Stimulated activated CD4-positive, alpha-beta T cell treated with anti-CD3 and anti-CD28 coated beads, TNF-alpha, amount 100 ng/mL, for 1 hour (primary cell): ENCODE data around the gene NME1.
"Not testable (repeated sequence)": the region's sequence is repeated elsewhere in the genome, so short reads cannot be mapped to it uniquely, and the experiment has no call there.

Source experiments
- DNase-seq, 3 donors: peaks; one replicate each; pipeline ENCODE4 v3.0.0-alpha.2; 2020; ENCODE audit warnings: low read depth in 3 of 3, low spot score in 1 of 3

Gene NME1

DNA sequence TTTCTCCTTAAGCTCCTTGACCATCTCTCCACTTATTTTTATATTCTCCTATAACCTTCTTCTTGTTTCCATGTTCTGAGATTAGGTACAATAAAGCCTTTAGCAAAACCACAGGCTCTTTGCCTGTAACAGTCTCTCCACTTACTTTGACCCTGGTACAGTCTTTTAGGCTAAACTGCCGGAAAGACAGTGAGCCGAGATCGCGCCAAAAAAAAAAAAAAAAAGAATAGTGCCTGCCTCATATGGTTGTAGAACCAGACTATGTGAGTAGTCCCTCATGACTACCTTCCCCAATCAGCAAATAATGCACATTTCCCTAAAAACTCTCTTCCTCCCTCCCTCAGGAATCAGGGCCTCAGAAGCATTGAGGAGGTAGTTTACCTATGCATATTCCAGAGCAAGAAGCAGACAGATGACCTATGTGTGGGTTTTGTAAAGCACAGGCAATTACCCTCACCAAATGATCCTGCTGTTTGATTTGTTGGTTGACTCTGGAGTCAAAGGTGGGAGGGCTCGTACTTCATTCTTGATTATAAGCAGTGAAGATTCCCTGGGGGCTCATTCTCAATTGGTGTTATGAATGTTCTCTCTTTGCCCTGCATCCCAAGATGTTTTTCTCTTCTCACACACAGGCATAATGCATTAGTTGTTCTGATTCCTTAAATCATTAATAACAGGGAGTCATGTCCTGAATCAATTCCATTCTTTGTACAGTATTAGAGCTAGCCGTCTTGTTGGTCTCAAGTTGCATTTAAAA is 8.9 kb upstream of the NME1 start:
- DNase-seq = no peak

DNA sequence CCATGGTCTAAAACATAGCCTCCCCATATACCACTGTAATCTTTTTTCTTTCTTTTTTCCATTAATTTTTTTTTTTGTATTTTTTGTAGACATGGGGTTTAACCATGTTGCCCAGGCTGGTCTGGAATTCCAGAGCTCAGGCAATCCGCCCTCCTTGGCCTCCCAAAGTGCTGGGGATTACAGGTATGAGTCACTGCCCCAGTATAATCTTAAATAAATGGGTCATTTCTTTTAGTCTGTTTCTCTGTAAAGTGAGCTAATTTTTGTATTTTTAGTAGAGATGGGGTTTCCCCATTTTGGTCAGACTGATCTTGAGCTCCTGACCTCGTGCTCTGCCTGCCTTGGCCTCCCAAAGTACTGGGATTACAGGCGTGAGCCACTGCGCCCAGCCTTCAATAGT is 5.7 kb upstream of the NME1 start:
- DNase-seq = no peak

- no peak for DNase-seq
Measured at GRCh38 chr17:51149163-51149562, 4.2 kb upstream of the NME1 start.

- no peak for DNase-seq
Measured at GRCh38 chr17:51150932-51151331, 2.4 kb upstream of the NME1 start.

- no peak for DNase-seq
Measured at GRCh38 chr17:51152766-51153209, 571 bp upstream of the NME1 start.

GRCh38 chr17:51154176-51154575 is 817 bp downstream of the NME1 start:
- DNase-seq = no peak

- no peak for DNase-seq
Measured at GRCh38 chr17:51155416-51155815, 2.1 kb downstream of the NME1 start.

DNA sequence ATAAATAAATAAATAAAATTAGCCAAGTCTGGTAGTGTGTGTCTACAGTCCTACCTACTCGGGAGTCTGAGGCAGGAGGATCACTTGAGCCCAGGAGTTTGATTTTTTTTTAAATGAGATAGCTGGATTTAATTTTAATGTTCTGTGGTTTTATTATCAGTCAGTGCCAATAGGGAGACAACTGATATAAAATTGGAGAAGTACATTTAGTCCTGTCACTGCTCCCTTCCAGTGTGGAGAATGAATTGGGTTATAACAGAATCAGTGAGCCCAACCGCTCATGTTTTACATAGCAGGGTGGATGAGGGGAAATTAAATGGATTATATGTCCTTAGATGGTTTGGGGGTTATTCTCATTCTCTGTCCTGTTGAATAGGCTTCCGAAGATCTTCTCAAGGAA is 6.2 kb downstream of the NME1 start:
- DNase-seq = no peak

- DNase-seq = no peak
Measured at GRCh38 chr17:51161541-51161940, 8.2 kb downstream of the NME1 start.

DNA sequence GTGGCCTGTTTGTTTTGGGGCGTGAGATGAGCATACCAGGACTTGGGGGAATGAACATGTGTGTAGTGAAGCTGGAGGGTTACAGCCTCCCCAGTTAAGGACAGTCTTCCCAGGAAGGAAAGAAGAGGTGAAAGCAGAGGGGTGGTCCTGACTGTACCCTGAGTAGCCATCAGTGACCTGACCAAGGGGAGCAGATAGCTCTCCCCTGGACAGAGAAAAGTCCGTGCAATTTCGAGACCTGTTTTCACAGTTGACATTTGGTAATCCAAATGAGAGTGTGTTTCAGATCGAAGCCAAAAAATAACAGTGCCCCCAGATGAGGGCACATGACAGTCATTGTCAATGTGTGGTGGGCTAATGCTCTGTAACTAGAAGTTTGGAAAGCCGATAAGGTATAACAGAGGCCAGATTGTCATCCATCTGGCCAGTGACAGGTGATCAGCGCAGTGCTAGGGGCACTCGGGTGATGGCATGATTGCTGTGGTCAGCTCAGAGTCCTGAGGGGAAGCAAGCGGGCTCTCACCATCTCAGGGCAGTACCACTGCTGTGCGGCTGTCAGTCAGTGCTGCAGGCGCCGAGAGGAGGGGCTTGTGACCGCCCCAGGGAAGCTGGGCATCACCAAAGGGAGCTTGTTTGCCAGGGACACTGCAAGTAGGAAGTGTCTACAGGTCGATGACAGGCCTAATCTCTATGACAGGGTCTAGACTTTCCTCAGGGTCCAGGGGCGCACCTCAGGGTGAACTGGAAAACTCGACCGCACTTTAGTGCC is 11.7 kb downstream of the NME1 start:
- no peak for DNase-seq

DNA sequence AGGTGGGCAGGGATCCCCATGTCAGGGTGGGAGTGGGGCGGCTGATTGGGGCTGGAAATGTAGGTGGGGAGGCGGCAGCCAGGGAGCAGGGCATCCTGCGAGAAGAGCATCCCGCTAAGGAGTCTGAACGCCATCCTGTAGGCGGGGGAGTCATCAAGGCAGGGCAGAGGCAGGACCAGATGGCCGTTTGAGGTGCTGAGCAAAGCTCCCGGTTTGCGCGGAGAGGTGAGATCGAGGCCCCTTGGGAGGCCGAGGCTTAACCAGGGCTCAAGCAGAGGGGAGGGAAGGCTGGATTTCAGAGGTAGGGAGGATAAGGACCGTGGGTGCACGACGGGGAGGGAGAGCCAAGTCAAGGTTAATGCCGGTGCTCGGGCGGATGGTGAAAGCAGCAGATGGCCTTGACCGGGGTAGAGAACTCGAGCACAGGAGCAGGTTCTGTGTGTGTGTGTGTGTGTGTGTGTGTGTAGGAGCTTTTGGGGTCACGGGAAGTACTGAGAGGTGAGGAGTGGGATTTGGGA is 12.4 kb downstream of the NME1 start:
- peak in 1 of 3 donors; percentile 16 for DNase-seq

DNA sequence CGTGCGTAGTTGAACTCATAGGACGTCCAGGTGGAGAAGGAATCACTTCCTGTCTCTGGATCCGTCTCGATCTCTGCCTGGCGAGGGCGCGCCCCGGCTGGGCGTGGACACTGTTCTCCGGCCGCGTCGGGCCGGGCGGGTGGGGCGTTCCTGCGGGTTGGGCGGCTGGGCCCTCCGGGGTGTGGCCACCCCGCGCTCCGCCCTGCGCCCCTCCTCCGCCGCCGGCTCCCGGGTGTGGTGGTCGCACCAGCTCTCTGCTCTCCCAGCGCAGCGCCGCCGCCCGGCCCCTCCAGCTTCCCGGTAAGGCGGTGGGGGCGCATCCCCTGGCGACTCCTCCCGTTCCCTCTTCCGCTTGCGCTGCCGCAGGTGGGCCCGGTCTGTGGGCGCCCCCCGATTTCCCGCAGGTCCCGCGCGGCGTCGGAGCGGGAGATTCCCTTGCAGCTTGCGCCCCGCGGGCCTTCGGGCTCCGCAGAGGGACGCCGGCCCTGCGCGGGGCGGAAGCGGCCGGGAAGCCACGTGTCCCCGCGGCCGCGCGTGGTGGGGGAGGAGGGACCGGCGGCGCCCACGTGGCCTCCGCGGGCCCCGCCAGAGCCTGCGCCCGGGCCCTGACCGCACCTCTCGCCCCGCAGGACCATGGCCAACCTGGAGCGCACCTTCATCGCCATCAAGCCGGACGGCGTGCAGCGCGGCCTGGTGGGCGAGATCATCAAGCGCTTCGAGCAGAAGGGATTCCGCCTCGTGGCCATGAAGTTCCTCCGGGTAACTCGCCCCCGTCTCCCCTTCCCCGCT is 13.0 kb downstream of the NME1 start, which contains the start of gene NME2:
TSS of gene NME2 (plus strand) at position 214 of the 789 bp plus-strand sequence. CDS start at position 634, 420 bp downstream.
- DNase-seq = peak in 2 of 3 donors; percentile 26 to 71

- DNase-seq = peak in 2 of 3 donors; percentile 41 to 73
Measured at GRCh38 chr17:51166987-51167931, 13.9 kb downstream of the NME1 start.

- no peak for DNase-seq
Measured at GRCh38 chr17:51169340-51169739, 16.0 kb downstream of the NME1 start.

DNA sequence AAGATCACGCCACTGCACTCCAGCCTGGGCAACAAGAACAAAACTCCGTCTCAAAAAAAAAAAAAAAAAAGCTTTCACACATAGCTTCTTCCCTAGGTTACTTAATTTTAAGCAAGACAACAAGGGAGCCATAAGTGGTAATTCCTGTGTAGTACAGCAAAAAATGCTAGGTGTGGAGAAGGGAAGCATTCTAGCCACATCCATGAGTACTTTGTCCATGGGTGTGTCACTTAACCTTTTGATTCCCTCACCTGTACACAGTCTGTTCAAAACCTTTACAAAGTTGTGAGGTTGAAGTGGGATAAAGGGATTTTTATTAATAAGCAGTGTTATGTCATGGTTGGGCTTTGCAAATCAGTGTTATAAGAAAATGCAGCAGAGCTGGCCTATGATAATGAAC is 17.4 kb downstream of the NME1 start:
- DNase-seq = no peak

- not testable (repeated sequence) for DNase-seq
Measured at GRCh38 chr17:51172030-51172429, 18.7 kb downstream of the NME1 start.

DNA sequence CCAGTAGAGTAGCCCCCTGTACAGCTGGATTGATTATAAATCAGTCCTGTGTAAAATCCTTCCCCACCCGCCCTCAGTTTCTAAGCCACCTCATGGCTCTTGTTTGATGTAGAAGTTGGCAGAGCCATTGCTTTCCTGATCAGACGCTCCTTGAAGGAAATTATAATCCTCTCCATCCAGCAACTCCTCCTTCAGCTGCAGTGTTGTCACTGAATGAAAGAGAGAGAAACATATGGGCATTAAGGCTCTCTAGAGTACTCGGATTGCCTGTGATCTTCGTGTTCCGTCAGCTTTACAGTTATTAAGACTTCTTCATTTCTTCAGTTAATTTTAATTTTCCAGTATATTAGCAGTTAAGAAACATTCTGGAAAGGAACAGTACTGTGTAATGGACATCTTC is 27.1 kb downstream of the NME1 start:
- DNase-seq = no peak

GRCh38 chr17:51184124-51184523 is 30.8 kb downstream of the NME1 start:
- DNase-seq = no peak

GRCh38 chr17:51185763-51186332 is 32.5 kb downstream of the NME1 start:
- no peak for DNase-seq
